HTR-8/SVneo (cell line): ENCODE results near the gene FHIT.
"Not testable (repeated sequence)": the region's sequence is repeated elsewhere in the genome, so short reads cannot be mapped to it uniquely, and the experiment has no call there.

ENCODE experiments used
- DNase-seq: peaks from one replicate; pipeline ENCODE4 v3.0.0; 2011; ENCODE audit warnings: low spot score, mixed read lengths; ENCODE audit not compliant: insufficient read length
- FAIRE-seq: peaks from 2 replicates; lab custom pipeline; 2011; peaks lifted over from hg19 to GRCh38; lab: Jason Lieb, UNC

FHIT gene

DNA sequence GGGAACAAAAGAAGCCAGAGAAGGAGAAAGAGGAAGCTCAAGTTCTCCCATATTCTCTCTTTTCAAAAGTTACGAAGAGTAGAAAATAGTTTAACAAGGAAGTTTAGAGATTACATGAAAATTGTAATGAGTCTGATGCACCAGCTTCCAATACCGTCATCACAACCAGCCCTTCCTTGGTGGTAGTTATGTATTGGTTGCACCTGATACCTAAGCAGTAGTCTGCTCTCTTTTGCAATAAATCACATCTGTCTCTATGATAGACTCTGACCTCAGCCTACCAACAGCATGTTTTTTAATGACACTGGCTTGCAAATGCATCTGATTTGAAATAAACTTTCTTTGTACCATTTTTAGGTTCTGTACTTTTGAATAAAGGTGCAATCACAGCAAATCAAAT is 575.8 kb downstream of the FHIT start:
- FAIRE-seq (no peak), DNase-seq (no peak)

- FAIRE-seq = no peak
- no peak for DNase-seq
Measured at GRCh38 chr3:60674870-60675269, 576.4 kb downstream of the FHIT start.

- DNase-seq (no peak), FAIRE-seq (no peak)
Measured at GRCh38 chr3:60673123-60673522, 578.1 kb downstream of the FHIT start.

DNA sequence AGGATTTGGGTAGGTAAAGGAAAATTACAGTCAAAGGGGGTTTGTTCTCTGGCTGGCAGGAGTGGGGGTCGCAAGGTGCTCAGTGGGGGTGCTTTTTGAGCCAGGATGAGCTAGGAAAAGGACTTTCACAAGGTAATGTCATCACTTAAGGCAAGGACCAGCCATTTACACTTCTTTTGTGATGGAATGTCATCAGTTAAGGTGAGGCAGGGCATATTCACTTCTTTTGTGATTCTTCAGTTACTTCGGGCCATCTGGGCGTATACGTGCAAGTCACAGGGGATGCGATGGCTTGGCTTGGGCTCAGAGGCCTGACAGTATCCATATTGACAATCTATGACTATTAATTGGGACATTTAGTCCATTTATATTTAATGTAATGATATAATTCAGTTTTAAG is 578.9 kb downstream of the FHIT start:
- DNase-seq, FAIRE-seq: not testable (repeated sequence)

- FAIRE-seq = no peak
- DNase-seq = no peak
Measured at GRCh38 chr3:60669636-60670035, 581.6 kb downstream of the FHIT start.

DNA sequence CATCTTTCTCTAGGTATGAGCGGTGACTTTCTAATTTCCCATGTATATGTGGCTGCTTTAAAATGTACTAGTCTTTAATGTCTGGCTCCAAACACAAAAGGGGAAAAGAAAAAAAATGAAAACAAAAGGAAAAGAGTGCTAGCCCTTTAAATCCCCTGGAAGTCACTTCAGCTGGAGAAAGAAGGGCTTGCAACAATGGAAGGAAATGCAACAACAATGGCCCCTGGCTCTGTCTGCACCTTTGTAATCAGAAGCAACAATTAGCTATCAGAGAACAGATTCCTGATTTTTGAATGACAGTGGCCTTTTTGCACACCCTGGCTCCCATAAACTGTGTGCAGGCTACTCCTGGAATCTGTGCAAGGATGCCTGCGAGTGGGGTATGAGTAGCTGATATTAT is 591.2 kb downstream of the FHIT start:
- FAIRE-seq (no peak), DNase-seq (no peak)

- no peak for DNase-seq
- FAIRE-seq = no peak
Measured at GRCh38 chr3:60659098-60659497, 592.2 kb downstream of the FHIT start.

- FAIRE-seq (no peak), DNase-seq (no peak)
Measured at GRCh38 chr3:60657972-60658371, 593.3 kb downstream of the FHIT start.

GRCh38 chr3:60652829-60653228 is 598.4 kb downstream of the FHIT start:
- DNase-seq (no peak), FAIRE-seq (no peak)

DNA sequence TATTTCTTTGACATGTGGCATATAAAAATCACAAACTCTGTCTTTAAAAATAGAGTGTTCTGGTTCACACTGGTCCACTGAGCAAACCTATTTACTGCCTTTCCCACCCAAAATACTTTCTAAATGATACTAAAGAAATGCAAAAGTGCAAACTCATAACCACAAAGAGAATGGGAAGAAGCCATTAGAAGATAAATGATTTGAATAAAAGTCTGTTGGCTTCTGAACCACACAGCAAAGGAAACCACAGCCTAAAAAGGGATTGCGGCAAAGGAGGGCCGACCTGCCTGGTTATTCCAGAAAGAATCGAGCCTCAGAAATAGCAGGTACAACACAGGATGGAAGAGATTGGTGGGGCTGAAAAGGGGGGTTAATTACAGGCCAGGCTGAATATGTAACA is 599.5 kb downstream of the FHIT start:
- FAIRE-seq = no peak
- no peak for DNase-seq

DNA sequence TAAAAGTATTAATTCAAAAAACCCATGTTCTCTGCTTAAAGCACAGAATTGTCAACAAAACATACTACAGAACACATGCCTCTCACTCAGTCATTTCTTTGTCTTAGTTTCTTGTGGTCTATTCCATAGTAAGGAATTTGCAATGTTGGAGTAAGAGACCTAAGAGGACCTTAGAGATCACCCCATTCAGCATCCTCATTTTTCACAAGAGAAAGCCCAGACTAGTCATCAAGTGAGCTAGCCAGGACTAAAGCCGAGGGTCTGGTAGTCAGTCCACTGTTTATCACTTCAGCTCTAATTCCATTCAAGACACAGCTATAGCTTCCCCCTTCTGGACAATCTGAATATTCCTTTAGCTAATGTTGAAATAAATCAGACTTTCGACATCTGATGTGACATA is 601.1 kb downstream of the FHIT start:
- FAIRE-seq (no peak), DNase-seq (no peak)

DNA sequence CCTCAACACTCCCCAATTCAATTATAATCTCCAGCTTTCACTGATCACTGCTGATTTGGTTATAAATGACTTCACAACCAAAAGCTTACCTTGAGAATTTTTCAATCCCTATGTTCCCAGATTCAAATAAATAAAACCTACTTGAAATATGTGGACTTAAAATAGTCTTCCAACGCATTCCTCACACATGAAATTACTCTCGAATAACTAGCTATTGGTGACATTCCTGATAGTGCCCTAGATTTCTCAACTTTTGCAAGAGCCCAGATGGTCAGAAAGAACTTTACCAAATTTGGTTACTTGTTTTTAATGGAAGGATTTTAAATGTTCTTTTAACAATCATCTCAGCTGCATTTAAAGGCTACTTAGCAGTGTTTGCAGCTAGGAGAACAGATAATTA is 605.5 kb downstream of the FHIT start:
- FAIRE-seq (no peak), DNase-seq (no peak)

DNA sequence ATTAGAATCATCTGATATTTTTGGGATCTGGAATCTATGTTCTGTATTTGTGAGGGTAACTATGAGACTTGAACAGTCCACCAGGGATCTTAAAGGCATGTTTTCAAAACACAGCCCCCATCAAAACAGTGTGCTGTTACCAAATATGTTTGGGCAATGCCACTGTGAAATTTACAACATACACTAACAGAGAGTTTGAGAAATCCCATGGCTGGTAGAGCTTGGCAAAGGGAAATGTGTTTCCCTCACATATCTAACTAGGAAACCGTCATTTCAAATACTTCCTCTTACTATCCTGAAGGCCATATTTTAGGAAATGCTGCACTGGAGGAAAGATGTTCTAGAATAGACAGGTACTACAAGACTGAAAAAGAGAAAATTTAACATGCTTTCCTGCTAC is 607.4 kb downstream of the FHIT start:
- FAIRE-seq (no peak), DNase-seq (no peak)

DNA sequence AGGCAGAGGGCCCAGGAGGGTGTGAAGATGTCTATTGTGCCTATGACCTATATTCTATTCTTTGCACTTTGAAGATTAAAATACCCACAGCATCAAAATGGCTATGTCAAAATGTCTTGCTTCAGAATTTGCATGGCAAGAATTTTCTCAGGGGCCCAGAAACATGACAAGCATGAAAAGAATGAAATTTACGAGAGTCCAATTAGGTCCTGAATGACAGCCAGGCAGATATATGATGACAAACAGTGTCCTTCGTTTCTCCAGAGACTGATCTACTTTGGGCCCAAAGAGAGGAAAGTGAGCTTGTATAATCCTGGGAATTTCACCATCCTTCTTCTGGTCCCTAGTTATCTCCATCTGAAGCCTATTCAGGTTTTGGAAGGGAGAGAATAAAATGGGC is 609.9 kb downstream of the FHIT start:
- FAIRE-seq (no peak), DNase-seq (no peak)

DNA sequence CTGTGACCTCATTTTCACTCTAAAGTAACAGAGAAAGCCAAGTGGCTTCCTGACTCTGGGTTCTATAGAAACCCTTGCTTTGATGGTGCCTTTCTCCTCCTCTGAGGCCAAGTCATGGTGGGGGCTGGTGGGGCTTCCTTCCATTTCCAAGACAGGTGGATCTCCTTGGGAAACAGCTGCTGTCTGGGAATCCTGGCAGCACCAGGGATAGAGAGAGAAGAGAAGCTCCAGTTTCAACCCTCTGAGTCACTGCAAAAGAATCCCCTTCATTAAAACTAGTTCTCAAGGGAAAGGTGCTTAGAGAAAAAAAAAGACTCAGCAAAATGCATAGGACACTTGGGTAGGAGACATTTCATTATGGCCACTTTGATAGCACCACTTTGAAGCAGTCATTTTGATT is 614.4 kb downstream of the FHIT start:
- no peak for DNase-seq
- FAIRE-seq = no peak

- DNase-seq (no peak), FAIRE-seq (no peak)
Measured at GRCh38 chr3:60633644-60634043, 617.6 kb downstream of the FHIT start.

DNA sequence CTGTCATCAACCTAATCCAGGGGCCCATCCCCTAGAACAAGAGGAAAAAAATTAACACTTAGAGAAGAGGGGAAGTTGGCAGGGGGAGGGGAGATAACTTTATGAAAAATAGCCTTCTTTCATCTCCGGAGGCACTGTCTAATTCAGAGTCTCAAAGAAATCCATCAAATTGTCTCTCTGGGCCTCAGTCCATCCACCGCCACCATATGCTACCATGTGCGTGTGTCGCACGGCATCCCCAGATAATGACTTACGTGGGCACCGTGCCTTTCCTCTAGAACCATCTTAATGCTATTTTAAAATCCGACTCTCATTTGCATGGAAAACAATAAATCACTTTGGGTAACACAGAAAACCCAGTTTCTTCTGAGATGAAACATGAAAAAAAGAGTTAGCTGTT is 619.7 kb downstream of the FHIT start:
- no peak for DNase-seq
- no peak for FAIRE-seq

GRCh38 chr3:60630953-60631352 is 620.3 kb downstream of the FHIT start:
- DNase-seq (no peak), FAIRE-seq (no peak)

GRCh38 chr3:60629816-60630215 is 621.4 kb downstream of the FHIT start:
- DNase-seq (no peak), FAIRE-seq (no peak)

GRCh38 chr3:60622349-60622748 is 628.9 kb downstream of the FHIT start:
- FAIRE-seq (no peak), DNase-seq (no peak)

DNA sequence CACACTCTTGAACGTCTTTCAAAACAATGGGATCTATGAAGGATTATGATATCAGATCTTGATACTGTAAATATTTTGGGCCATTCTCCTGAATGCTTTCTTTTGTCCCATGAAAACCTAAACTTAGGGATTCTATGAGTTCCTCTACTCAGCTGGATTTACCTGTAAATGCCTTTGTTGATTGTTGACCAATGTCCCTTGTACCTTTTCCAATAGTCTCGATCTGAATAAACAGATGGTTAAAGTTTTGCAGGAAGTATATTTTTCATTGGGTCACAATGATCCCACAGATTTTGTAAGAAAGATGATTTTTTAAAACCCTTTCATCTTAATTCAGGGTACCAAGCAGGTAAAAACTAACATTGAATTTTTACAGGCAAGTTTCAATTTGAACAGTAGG is 634.1 kb downstream of the FHIT start:
- DNase-seq = no peak
- FAIRE-seq = no peak

GRCh38 chr3:60613769-60614303 is 637.4 kb downstream of the FHIT start:
- DNase-seq (no peak), FAIRE-seq (no peak)
